SHP77 treated with DMSO at 0.1 percent for 48 hours (cell line): ENCODE results near the gene CABCOCO1.

Experiments
- DNase-seq: peaks from one replicate; lab custom pipeline; 2025; lab: John Stamatoyannopoulos, UW

The CABCOCO1 gene

GRCh38 chr10:61815496-61815895, 152.8 kb downstream of the CABCOCO1 start:
- DNase-seq = no peak
